Transverse colon (tissue), 3 donors: ENCODE results near the gene MT1H.

Experiments used
- CTCF ChIP-seq, 5 experiments: fragments of 200-600 bp in 3 of 5; fragments of 450-650 bp in 2 of 5; sonication (generic) in 3 of 5; IDR thresholded peaks; 1 replicate in 2 of 5; 2 replicates in 3 of 5; pipeline ENCODE4 v1.5.1; 2016 to 2017; ENCODE audit warnings: antibody characterized with exemption in 5 of 5, inconsistent platforms in 3 of 5, mild to moderate bottlenecking in 2 of 5, moderate library complexity in 1 of 5
- POLR2A ChIP-seq: fragments of 450-650 bp; IDR thresholded peaks from one replicate; pipeline ENCODE4 v1.6.1; 2016; ENCODE audit warnings: antibody characterized with exemption, mild to moderate bottlenecking, moderate library complexity

DNA sequence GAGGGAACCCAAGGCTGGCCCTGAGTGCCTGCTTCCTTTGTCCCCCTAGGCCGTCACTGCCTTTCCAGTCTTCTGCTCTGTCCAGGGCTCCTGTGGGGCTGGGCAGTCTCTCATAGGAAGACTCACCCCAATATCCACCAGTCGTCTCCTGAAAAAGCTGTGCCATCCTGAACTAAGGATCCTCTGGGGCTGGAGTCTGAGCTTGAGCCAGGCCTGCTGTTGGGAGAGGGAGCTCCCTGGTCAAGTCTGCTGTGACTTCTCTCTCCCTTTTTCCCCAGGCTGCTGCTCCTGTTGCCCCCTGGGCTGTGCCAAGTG lies 963 bp downstream of the MT1H start:
- no peak for TF ChIP-seq CTCF (IDR thresholded peaks at IDR 0.05)
- TF ChIP-seq POLR2A, result no peak
